ENCODE results near the gene NRG4. TPM values are rescaled to one million over a fixed set of nuclear protein-coding genes. Genes with fewer than 3 reads are reported as not detected.

Gene NRG4
- total and polyA plus RNA-seq, 12 donors = 0.19 TPM; not detected in 11

DNA sequence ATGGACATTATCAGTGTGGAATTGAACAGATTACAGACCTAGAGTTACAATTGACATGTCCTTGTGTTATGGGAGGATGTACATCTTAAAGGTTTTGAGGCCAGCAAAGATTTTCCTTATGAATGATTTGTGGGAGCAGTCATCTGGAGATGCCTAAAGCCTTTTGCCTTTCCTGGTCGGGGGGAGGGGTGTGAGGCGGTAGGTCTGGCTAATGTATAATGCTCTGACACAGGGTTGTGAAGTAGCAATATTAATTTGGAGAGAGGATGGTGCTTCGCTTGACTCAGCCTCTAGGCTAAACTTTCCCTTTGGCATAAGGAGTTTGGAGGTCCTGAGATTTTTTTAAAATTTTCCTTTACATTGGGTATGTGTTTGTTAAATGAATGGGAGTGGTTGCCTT, 85.3 kb downstream of the NRG4 start:
- Histone ChIP-seq H3K4me3 (no peak overlapping the region), H3K9me3 (no peaks in the 10 kb centered on the region), H3K4me1 (peaks cover 0 to 42% (median 31%) of the 10 kb centered on the region in 9 donors), H3K27ac (no peak overlapping the region), H3K36me3 (peaks cover 0 to 38% (median 4%) of the 10 kb centered on the region in 9 donors), H3K27me3 (no peaks in the 10 kb centered on the region)
- intact Hi-C loops (cut with DNase I) = loop anchor here in 1 of 10 donors (10.0 kb wide), 1 partner anchor 112 kb away; no protein-coding TSS in a partner anchor
- DNase-seq (no peak), ATAC-seq (no peak)
- TF ChIP-seq, protein P1, sequence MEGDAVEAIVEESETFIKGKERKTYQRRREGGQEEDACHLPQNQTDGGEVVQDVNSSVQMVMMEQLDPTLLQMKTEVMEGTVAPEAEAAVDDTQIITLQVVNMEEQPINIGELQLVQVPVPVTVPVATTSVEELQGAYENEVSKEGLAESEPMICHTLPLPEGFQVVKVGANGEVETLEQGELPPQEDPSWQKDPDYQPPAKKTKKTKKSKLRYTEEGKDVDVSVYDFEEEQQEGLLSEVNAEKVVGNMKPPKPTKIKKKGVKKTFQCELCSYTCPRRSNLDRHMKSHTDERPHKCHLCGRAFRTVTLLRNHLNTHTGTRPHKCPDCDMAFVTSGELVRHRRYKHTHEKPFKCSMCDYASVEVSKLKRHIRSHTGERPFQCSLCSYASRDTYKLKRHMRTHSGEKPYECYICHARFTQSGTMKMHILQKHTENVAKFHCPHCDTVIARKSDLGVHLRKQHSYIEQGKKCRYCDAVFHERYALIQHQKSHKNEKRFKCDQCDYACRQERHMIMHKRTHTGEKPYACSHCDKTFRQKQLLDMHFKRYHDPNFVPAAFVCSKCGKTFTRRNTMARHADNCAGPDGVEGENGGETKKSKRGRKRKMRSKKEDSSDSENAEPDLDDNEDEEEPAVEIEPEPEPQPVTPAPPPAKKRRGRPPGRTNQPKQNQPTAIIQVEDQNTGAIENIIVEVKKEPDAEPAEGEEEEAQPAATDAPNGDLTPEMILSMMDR (IDR thresholded peaks at IDR 0.05) = no peak
- 92 to 96% methylated on average over 3 of the region's 3 CpGs for WGBS, 2 donors

DNA sequence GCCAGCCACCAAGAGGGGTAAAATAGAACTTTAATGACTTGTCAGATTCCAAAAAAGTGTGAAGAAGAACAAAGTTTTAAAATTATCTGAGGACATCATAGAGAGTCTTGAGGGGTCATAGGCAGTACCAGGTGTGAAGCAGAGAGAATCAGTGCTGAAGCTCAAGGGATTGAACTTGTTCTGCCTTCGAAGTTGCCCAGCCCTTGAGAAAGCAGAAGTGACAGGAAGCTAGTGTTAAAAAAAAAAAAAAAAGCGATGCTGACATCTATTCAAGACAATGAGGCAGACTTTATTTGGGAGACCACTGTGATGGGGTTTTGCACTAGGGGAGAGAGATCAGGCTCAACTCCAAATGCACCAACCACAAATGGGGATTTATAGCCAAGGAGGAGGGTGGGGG, 86.8 kb downstream of the NRG4 start:
- Histone ChIP-seq H3K9me3 (no peaks in the 10 kb centered on the region), H3K36me3 (peaks cover 0 to 32% (median 0%) of the 10 kb centered on the region in 9 donors), H3K27ac (no peak overlapping the region), H3K27me3 (no peaks in the 10 kb centered on the region), H3K4me1 (peaks cover 0 to 43% (median 31%) of the 10 kb centered on the region in 9 donors), H3K4me3 (no peak overlapping the region)
- ATAC-seq = no peak
- no peak for DNase-seq
- intact Hi-C loops (cut with DNase I) = loop anchor here in 1 of 10 donors (10.0 kb wide), 1 partner anchor 111 kb away; no protein-coding TSS in a partner anchor
- TF ChIP-seq, protein P1 (IDR thresholded peaks at IDR 0.05) = no peak
- WGBS, 2 donors = 63 to 83% methylated on average over 2 of the region's 2 CpGs

DNA sequence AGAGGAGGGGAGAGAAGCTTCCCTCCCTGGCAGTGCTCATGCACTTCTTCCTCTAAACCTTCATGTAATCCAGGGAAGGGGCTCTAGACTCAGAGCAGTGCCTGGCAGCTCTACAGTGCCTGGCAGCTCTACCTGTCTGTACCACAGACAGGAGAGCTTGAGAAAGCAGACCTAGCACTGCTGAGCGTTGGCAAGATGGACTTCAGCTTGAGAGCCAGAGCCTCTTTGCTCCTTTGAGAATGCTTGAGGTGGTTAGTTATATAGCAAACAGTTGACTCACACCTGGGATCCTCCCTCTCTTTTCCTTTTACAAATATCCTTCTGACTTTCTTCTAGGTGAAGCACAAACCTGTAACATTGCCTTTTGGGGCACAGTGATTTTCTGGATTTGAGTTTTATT, 87.6 kb downstream of the NRG4 start:
- TF ChIP-seq, protein P1 (IDR thresholded peaks at IDR 0.05) = no peak
- Histone ChIP-seq H3K27me3 (no peaks in the 10 kb centered on the region), H3K36me3 (peaks cover 0 to 26% (median 0%) of the 10 kb centered on the region in 9 donors), H3K4me3 (no peak overlapping the region), H3K27ac (no peak overlapping the region), H3K4me1 (peaks cover 0 to 38% (median 25%) of the 10 kb centered on the region in 9 donors), H3K9me3 (no peaks in the 10 kb centered on the region)
- 100% methylated on average over 1 of the region's 1 CpG for whole genome bisulfite sequencing, 2 donors
- intact Hi-C loops (cut with DNase I) = loop anchor here in 2 of 10 donors (5.0 to 10.0 kb wide), 2 partner anchors 110 to 112 kb away; no protein-coding TSS in a partner anchor
- ATAC-seq (no peak), DNase-seq (no peak)

DNA sequence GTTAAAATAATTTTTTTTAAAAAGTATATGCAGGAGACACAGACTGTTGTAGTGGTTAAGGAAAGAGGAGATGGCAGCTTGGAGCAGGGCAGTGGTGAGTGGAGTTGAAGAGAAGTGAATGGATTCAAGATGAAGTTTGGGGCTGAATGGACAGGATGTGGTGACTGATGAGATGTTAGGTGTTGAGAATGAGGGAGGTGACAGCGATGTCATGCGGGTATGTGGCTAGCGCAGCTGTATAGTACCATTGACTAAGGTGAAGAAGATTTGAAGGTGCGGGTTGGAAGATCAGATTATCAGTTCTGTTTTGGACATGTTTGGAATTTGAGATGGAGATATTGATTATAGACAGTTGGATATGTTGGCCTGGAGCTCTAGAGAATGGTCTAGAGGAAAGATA, 88.5 kb downstream of the NRG4 start:
- intact Hi-C loops (cut with DNase I) = loop anchor here in 2 of 10 donors (5.0 to 10.0 kb wide), 2 partner anchors 109 to 111 kb away; no protein-coding TSS in a partner anchor
- H3K4me1 ChIP-seq = peaks cover 0 to 34% (median 25%) of the 10 kb centered on the region in 9 donors
- H3K27me3 ChIP-seq = no peaks in the 10 kb centered on the region
- H3K4me3 ChIP-seq = no peak overlapping the region
- H3K9me3 ChIP-seq = no peaks in the 10 kb centered on the region
- no peak for ATAC-seq
- TF ChIP-seq, protein P1 (IDR thresholded peaks at IDR 0.05) = no peak
- no peak overlapping the region for H3K27ac ChIP-seq
- peaks cover 0 to 33% (median 0%) of the 10 kb centered on the region in 9 donors for H3K36me3 ChIP-seq
- DNase-seq = no peak
- 96 to 98% methylated on average over 4 of the region's 4 CpGs for WGBS, 2 donors
